HG02642 (cell line): Measurements from ENCODE around the gene C5orf63.
"Not testable (repeated sequence)": the region's sequence is repeated elsewhere in the genome, so short reads cannot be mapped to it uniquely, and the experiment has no call there.

ENCODE experiments used
- ATAC-seq: cut with Tn5 transposase; IDR thresholded peaks from one replicate; pipeline ENCODE4 v1.9.1; 2021; ENCODE audit warnings: mild to moderate bottlenecking; ENCODE audit not compliant: unreplicated experiment, poor library complexity

C5orf63 gene

GRCh38 chr5:127076315-127077129, 3.2 kb upstream of the C5orf63 start:
- ATAC-seq, result no peak

- no peak for ATAC-seq
Observed at GRCh38 chr5:127074466-127074865, 1.2 kb upstream of the C5orf63 start.

GRCh38 chr5:127070243-127070642, 3.1 kb downstream of the C5orf63 start:
- ATAC-seq, result no peak

DNA sequence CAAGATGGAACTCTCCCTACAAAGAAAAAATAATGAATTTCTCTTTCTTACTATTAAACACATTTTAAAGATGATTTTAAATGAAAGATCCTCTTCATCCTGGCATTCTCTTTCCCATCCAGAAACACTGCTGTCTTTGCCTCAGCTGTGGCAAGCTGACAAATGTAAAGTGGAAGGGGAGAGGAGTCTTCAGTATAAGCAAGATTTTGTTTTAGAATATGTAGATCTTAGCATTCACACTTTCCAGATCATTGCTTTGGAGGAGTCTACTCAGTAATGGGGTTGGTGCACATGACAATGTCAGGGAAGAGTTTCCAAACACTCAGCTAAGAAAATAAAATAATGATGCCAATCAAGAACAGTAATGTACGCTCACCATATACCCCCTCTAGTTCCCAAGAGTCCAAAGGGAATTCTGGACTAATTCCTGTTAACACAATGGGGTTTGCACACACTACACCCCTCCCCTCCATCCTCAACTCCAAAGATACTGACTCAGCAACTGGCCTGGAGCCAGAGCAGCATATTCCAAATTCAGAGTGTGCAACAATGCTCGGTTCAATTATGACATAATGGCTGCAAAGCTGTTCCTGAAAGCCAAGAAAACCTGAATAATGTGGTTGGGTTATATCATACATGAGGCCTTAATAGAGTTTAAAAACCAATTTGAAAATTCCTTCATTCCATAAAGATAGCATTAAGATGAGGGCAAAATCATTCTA, 4.6 kb downstream of the C5orf63 start:
- ATAC-seq, result no peak

GRCh38 chr5:127066721-127067120, 6.6 kb downstream of the C5orf63 start:
- ATAC-seq, result no peak

DNA sequence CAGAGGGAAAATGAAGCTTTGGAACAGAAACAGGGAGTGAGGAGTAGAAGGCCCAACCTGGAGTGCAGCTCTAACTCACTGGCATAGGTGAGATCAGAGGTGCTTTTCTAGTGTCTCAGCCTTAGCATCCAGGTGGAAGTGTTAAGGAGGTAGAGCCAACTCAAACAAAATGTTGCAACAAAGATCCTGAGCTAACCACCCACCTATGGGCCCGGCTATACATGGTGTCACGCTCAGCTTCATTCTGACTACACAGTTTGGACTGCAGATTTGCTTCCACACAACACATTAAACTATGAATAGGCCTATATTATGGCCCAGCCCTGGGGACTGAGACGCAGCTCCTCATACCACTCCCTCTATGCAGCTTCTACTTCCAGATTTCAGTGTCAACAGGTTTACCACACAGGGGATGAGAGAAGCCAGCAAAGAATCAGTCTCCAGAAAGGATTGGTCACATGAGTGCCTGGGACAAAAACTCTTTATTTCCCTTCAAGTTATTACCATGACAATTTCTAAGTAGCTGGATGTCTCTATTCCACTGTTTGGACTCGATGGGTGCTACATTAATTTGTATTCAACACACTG, 9.0 kb downstream of the C5orf63 start:
- no peak for ATAC-seq

- ATAC-seq, result no peak
Observed at GRCh38 chr5:127063257-127063913, 9.9 kb downstream of the C5orf63 start.

GRCh38 chr5:127061956-127062355, 11.3 kb downstream of the C5orf63 start:
- no peak for ATAC-seq

DNA sequence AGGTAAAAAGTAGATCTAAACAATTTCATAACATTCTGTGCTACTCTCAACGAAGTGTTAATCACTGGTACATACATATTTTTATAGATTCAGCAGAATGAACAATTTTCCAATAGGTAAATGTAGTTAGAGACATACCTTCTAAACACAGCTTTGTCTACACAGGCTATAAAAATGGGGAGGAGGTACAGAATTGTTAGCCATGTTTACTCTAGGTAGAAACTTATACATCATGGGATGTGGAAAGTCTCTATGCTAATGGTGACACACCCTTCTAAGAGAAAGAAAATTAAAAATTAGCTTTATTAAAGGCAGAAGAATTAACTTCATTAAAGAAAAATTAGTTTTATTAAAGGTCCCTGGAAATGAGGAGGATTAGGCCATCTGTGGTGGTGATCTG, 11.8 kb downstream of the C5orf63 start:
- no peak for ATAC-seq

- no peak for ATAC-seq
Observed at GRCh38 chr5:127060470-127060985, 12.8 kb downstream of the C5orf63 start.

DNA sequence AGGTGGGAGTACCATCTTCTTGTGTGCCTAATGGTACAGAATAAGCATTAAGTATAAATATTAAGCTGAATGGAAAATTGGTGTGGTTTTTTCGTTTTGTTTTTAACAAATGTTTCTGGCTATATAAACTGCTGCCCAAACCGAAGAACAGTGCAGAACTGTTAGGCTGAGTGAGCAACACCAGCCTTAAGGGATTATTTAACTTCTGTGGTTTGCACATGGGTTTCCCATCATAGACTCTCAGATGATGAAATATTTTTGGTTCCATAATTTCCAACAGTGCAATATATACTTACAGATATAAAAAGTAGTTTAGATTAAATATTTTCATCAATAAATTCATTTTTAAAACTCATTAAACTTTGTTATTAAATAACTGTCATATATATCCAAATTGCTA, 16.4 kb downstream of the C5orf63 start:
- no peak for ATAC-seq

DNA sequence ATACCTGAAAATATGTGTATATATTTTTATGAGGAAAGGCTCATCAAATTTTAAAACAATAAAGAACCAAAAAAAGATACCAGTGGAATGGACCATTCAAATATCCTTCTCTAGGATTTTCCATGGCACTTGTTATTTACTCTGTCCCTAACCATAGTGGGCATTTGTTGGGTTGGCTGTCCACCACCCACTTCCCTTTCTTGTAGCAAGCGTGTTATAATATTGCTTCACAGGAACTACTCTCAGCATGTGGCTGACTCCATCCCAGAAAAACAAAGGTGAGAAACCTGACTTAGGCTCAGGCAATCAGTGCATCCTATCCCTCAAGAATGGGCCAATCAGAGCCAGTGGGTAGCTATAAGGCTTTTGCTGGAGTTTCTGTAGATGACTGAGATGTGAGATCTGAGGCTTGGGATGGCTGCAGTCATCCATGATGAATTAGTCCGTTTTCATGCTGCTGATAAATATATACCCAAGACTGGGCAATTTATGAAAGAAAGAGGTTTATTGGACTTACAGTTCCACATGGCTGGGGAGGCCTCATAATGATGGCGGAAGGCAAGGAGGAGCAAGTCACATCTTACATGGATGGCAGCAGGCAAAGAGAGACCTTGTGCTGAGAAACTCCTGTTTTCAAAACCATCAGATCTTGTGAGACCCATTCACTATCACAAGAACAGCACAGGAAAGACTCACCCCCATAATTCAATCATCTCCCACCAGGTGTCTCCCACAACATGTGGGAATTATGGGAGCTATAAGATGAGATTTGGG, 17.2 kb downstream of the C5orf63 start:
- ATAC-seq, result no peak

- not testable (repeated sequence) for ATAC-seq
Observed at GRCh38 chr5:127053551-127053950, 19.8 kb downstream of the C5orf63 start.

GRCh38 chr5:127053049-127053448, 20.3 kb downstream of the C5orf63 start:
- ATAC-seq, result no peak

GRCh38 chr5:127051591-127051990, 21.7 kb downstream of the C5orf63 start:
- ATAC-seq, result no peak

GRCh38 chr5:127046343-127047072, 26.8 kb downstream of the C5orf63 start:
- no peak for ATAC-seq

GRCh38 chr5:127042593-127042992, 30.7 kb downstream of the C5orf63 start:
- no peak for ATAC-seq

GRCh38 chr5:127041571-127041970, 31.7 kb downstream of the C5orf63 start:
- ATAC-seq, result no peak

GRCh38 chr5:127040796-127041520, 32.3 kb downstream of the C5orf63 start:
- no peak for ATAC-seq
